ENCODE data around the gene HEBP1.

GRCh38 chr12:13039328-13039956, 39.4 kb upstream of the HEBP1 start:
- TF ChIP-seq CTCF (IDR thresholded peaks at IDR 0.05): no peak
- TF ChIP-seq REST (IDR thresholded peaks at IDR 0.05; ENCODE audit: insufficient read depth in 1 of 2, low read depth in 2 of 2, low read length in 1 of 2): no peak
